HepG2 (cell line): Measurements from ENCODE around the gene CPLX3. TPM values are rescaled to one million over a fixed set of nuclear protein-coding genes. Genes with fewer than 3 reads are reported as not detected.

Experiments
- ATAC-seq: fragments of 200-7000 bp; cut with Tn5 transposase; 3 replicates; pipeline ENCODE4 v1.9.1; 2020; ENCODE audit warnings: mild to moderate bottlenecking, moderate library complexity
- BruUV-seq: library from RNA; stranded (reverse); fragments of 400-500 nt; replicated peaks from 2 replicates; lab custom pipeline; 2021; lab: Mats Ljungman, UMichigan
- CTCF ChIA-PET: fragments of 300-600 bp; formaldehyde crosslinking; extraction: SDS; loops from one replicate; lab custom pipeline; 2021; ENCODE audit warnings: low total read pairs, inconsistent platforms, low intra/inter-chr PET ratio; lab: Yijun Ruan, JAX
- POLR2A ChIA-PET: fragments of 350-600 bp; sonication (Branson Sonifier 250); formaldehyde crosslinking; loops from one replicate; lab custom pipeline; 2020; ENCODE audit warnings: antibody characterized with exemption, inconsistent platforms; lab: Yijun Ruan, JAX
- DNase-seq: peaks from one replicate; pipeline ENCODE4 v3.0.0-alpha.2; 2015; ENCODE audit warnings: low spot score
- FAIRE-seq: peaks from 3 replicates; lab custom pipeline; 2011; peaks lifted over from hg19 to GRCh38; lab: Jason Lieb, UNC
- H2AFZ ChIP-seq: one replicate; pipeline ENCODE4 v1.6.1; 2011; ENCODE audit warnings: low read length, inconsistent platforms
- H3K27ac ChIP-seq: fragments of 300-600 bp; 3 replicates; pipeline ENCODE4 v1.8.0; 2011; ENCODE audit warnings: mixed run types, mild to moderate bottlenecking, mixed read lengths, low read length, inconsistent platforms; ENCODE audit not compliant: insufficient read depth; ENCODE audit errors: extremely low read length
- H3K27me3 ChIP-seq, 2 experiments: fragments of 200-600 bp in 1 of 2; 2 replicates in 1 of 2; 3 replicates in 1 of 2; pipeline versions ENCODE4 v1.6.0 to v1.8.0; 2011; ENCODE audit warnings: low read length in 2 of 2, mild to moderate bottlenecking in 2 of 2, moderate library complexity in 2 of 2, inconsistent platforms in 1 of 2; ENCODE audit not compliant: insufficient read depth in 2 of 2, control insufficient read depth in 1 of 2
- H3K36me3 ChIP-seq, 2 experiments: fragments of 200-600 bp in 1 of 2; replicated peaks in 1 of 2; 2 replicates in 1 of 2; 3 replicates in 1 of 2; pipeline versions ENCODE4 v1.5.1 to v1.8.0; 2011; ENCODE audit warnings: low read length in 2 of 2, inconsistent platforms in 1 of 2; ENCODE audit not compliant: insufficient read depth in 2 of 2, control insufficient read depth in 1 of 2
- H3K4me1 ChIP-seq: 2 replicates; pipeline ENCODE4 v1.5.1; 2012; ENCODE audit warnings: low read length, inconsistent platforms; ENCODE audit not compliant: insufficient read depth
- H3K4me2 ChIP-seq: 2 replicates; pipeline ENCODE4 v1.6.0; 2011; ENCODE audit warnings: low read depth, low read length, inconsistent platforms
- H3K4me3 ChIP-seq, 3 experiments: fragments of 200-600 bp in 1 of 3; sonication (generic), shearing (Covaris generic) in 1 of 3; replicated peaks in 1 of 3; 2 replicates each; pipeline ENCODE4 v1.5.1; 2011 to 2016; ENCODE audit warnings: low read length in 3 of 3, inconsistent platforms in 2 of 3, low read depth in 2 of 3, mild to moderate bottlenecking in 2 of 3, control low read depth in 1 of 3, mixed read lengths in 1 of 3; ENCODE audit not compliant: insufficient read depth in 1 of 3
- H3K79me2 ChIP-seq: one replicate; pipeline ENCODE4 v1.6.1; 2011; ENCODE audit warnings: low read length, inconsistent platforms; ENCODE audit not compliant: insufficient read depth
- H3K9ac ChIP-seq: 2 replicates; pipeline ENCODE4 v1.6.0; 2011; ENCODE audit warnings: mild to moderate bottlenecking, low read depth, low read length, inconsistent platforms; ENCODE audit not compliant: insufficient read depth
- H3K9me3 ChIP-seq: 2 replicates; pipeline ENCODE4 v1.5.1; 2012; ENCODE audit warnings: mild to moderate bottlenecking, low read length
- H4K20me1 ChIP-seq: 2 replicates; pipeline ENCODE4 v1.6.0; 2011; ENCODE audit warnings: inconsistent platforms, mild to moderate bottlenecking, low read length, moderate library complexity; ENCODE audit not compliant: insufficient read depth
- CENPX ChIP-seq: sonication (generic); formaldehyde crosslinking; IDR thresholded peaks from 2 replicates; pipeline ENCODE4 v1.9.0; 2021; ENCODE audit warnings: mild to moderate bottlenecking, missing genetic modification reagents, moderate library complexity
- FOXK1 ChIP-seq: sonication (generic); formaldehyde crosslinking; IDR thresholded peaks from 2 replicates; pipeline ENCODE4 v1.4.0; 2020; ENCODE audit warnings: low read depth, missing genetic modification reagents, borderline replicate concordance
- FOXO1 ChIP-seq: sonication (generic); formaldehyde crosslinking; IDR thresholded peaks from 2 replicates; pipeline ENCODE4 v1.4.0; 2020; ENCODE audit warnings: missing genetic modification reagents
- GATA4 ChIP-seq: sonication (generic); IDR thresholded peaks from 2 replicates; pipeline ENCODE4 v1.6.1; 2016; ENCODE audit warnings: antibody characterized with exemption, low read depth, borderline replicate concordance
- GZF1 ChIP-seq: sonication (generic); formaldehyde crosslinking; IDR thresholded peaks from 2 replicates; pipeline ENCODE4 v1.5.1; 2020; ENCODE audit warnings: mild to moderate bottlenecking, missing genetic modification reagents
- JARID2 ChIP-seq: sonication (generic); formaldehyde crosslinking; IDR thresholded peaks from 2 replicates; pipeline ENCODE4 v1.8.1; 2023; ENCODE audit warnings: missing genetic modification reagents, inconsistent platforms; ENCODE audit not compliant: insufficient replicate concordance
- SALL2 ChIP-seq: sonication (generic); formaldehyde crosslinking; IDR thresholded peaks from 2 replicates; pipeline ENCODE4 v1.8.1; 2023; ENCODE audit warnings: mild to moderate bottlenecking, missing genetic modification reagents, inconsistent platforms
- SAP130 ChIP-seq: IDR thresholded peaks from 2 replicates; pipeline ENCODE4 v1.6.1; 2016; ENCODE audit warnings: low read depth
- SRSF9 ChIP-seq: fragments of 200-400 bp; formaldehyde crosslinking; IDR thresholded peaks from 2 replicates; pipeline ENCODE4 v1.6.1; 2018; ENCODE audit warnings: borderline replicate concordance, mild to moderate bottlenecking, low read depth, low read length; ENCODE audit not compliant: insufficient read depth, poor library complexity, severe bottlenecking
- TCF7 ChIP-seq: sonication (generic); IDR thresholded peaks from 2 replicates; pipeline ENCODE4 v1.6.1; 2016; ENCODE audit warnings: antibody characterized with exemption, low read depth
- ZNF660 ChIP-seq: sonication (generic); formaldehyde crosslinking; IDR thresholded peaks from 2 replicates; pipeline ENCODE4 v1.5.1; 2020; ENCODE audit warnings: mild to moderate bottlenecking, low read depth, missing genetic modification reagents, borderline replicate concordance
- ZNF850 ChIP-seq: sonication (generic); formaldehyde crosslinking; conservative IDR thresholded peaks from 2 replicates; pipeline ENCODE4 v1.9.0; 2021; ENCODE audit warnings: mild to moderate bottlenecking, missing genetic modification reagents
- WGBS: methylation state at CpG from one replicate; pipeline ENCODE4 v1.1.6; 2017; ENCODE audit warnings: low lambda C conversion rate; 5-methylcytosine and 5-hydroxymethylcytosine counted together
- in situ Hi-C: cut with HindIII; loops from 2 replicates; pipeline ENCODE4 v1.10.0; 2017; ENCODE audit warnings: low pct_unique_long_range_greater_than_20kb; ENCODE audit not compliant: extremely low pct_ligation_motif_present
- intact Hi-C: fragments of 100-400 bp; cut with micrococcal nuclease; formaldehyde crosslinking; loops from one replicate; pipeline ENCODE4 v1.10.0; 2022; ENCODE audit not compliant: unreplicated experiment
- polyA plus RNA-seq, 8 experiments: library from polyadenylated mRNA; depleted of rRNA in 3 of 8; stranded (reverse) in 7 of 8; unstranded in 1 of 8; fragments of >200 nt; fragmentation: Illumina TruSeq in 4 of 8; extraction: Trizol in 4 of 8; gene quantifications; 2 replicates each; pipeline versions ENCODE4 v1.2.1 to v1.2.3, GENCODE V29; 2011 to 2016; ENCODE audit warnings: low read depth in 4 of 8, missing spikeins in 1 of 8, mixed read lengths in 1 of 8; ENCODE audit not compliant: insufficient read depth in 1 of 8
- total RNA-seq, 5 experiments: library from RNA; depleted of rRNA; stranded (reverse); fragments of >200 nt; fragmentation: Illumina TruSeq; extraction: Trizol; gene quantifications; 2 replicates each; pipeline ENCODE4 v1.2.3, GENCODE V29; 2016; ENCODE audit warnings: low read depth in 1 of 5
- TF ChIP-seq, protein P1 (sequence below): sonication (generic); formaldehyde crosslinking; IDR thresholded peaks from 2 replicates; pipeline ENCODE4 v1.5.0; 2020; ENCODE audit warnings: missing genetic modification reagents
- TF ChIP-seq, protein P2 (sequence below): IDR thresholded peaks from 2 replicates; pipeline ENCODE4 v1.6.1; 2012; ENCODE audit warnings: low read length, improper control_type of control experiment
- TF ChIP-seq, protein P3 (sequence below): sonication (generic); formaldehyde crosslinking; IDR thresholded peaks from 2 replicates; pipeline ENCODE4 v1.4.0; 2020; ENCODE audit warnings: missing genetic modification reagents, borderline replicate concordance
- TF ChIP-seq, protein P4 (sequence below): sonication (generic); formaldehyde crosslinking; IDR thresholded peaks from 2 replicates; pipeline ENCODE4 v1.8.0; 2023; ENCODE audit warnings: mild to moderate bottlenecking, missing genetic modification reagents

Gene CPLX3
- total and polyA plus RNA-seq, 2 of the 13 experiments (the other 11 are each of a cell fraction or from before 2014, with no cell fraction given), result not detected

DNA sequence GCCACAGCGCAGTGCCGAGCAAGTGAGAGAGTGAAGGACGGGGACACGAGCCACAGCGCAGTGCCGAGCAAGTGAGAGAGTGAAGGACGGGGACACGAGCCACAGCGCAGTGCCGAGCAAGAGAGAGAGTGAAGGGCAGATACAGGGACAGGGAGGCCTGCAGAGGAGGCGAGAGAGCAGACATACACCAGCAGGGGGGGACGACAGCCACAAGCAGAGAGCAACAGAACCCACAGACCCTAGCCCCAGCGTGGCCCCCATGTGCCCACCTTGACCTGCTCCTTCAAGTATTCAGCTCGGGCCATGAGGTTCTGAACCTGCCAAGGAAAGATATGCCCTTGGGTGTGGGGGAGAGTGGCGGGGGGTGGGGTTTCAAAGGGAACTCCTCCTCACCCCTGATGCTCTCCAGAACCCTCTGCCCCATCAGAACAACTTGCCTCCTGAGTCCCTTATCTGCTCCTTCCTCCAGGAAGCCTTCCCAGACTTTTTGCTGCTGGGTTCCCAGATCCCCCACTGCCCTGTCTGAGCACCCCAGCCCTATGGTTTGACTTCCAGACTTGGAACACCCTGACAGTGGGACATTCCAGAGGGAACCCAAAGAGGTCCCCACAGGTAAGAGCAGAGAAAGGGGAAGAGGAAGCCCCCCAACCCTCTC is 11.2 kb downstream of the CPLX3 start (continued):
- TF ChIP-seq GZF1 (CRISPR knock-in tag), result no peak
- TF ChIP-seq JARID2, result no peak
- no peak for TF ChIP-seq SALL2 (CRISPR knock-in tag)
- no peak for TF ChIP-seq ZNF850 (CRISPR knock-in tag)
- TF ChIP-seq ZNF660, result no peak
- TF ChIP-seq TCF7, result no peak
- TF ChIP-seq, protein P1, sequence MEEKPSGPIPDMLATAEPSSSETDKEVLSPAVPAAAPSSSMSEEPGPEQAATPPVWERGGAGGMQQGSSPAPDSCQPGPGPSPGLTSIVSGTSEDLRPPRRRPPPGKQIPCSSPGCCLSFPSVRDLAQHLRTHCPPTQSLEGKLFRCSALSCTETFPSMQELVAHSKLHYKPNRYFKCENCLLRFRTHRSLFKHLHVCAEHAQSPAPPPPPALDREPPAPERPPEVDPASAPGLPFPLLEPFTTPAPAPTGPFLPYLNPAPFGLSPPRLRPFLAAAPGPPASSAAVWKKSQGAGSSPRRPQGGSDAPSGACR, result no peak
- TF ChIP-seq, protein P2, sequence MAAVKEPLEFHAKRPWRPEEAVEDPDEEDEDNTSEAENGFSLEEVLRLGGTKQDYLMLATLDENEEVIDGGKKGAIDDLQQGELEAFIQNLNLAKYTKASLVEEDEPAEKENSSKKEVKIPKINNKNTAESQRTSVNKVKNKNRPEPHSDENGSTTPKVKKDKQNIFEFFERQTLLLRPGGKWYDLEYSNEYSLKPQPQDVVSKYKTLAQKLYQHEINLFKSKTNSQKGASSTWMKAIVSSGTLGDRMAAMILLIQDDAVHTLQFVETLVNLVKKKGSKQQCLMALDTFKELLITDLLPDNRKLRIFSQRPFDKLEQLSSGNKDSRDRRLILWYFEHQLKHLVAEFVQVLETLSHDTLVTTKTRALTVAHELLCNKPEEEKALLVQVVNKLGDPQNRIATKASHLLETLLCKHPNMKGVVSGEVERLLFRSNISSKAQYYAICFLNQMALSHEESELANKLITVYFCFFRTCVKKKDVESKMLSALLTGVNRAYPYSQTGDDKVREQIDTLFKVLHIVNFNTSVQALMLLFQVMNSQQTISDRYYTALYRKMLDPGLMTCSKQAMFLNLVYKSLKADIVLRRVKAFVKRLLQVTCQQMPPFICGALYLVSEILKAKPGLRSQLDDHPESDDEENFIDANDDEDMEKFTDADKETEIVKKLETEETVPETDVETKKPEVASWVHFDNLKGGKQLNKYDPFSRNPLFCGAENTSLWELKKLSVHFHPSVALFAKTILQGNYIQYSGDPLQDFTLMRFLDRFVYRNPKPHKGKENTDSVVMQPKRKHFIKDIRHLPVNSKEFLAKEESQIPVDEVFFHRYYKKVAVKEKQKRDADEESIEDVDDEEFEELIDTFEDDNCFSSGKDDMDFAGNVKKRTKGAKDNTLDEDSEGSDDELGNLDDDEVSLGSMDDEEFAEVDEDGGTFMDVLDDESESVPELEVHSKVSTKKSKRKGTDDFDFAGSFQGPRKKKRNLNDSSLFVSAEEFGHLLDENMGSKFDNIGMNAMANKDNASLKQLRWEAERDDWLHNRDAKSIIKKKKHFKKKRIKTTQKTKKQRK, result no peak
- TF ChIP-seq, all 625 proteins: peak for 0

DNA sequence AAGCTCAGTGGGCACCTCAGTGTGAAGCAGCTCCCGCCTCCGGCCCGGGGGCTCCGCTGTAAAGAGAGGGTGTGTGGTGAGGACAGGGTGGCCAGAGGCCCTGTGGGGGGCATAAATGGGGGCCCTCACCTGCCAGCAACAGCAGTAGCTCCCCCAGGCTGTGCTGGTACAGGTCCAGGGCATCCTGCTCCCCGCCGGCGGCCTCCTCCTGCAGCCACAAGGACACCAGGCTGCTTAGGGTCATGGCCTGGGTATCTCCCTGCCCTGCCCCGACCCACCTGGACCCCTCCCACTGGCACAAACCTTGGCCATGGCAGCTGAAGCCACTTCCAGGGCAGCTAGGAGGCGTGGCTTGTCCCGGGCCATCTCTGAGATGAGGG is 11.7 kb downstream of the CPLX3 start:
- FAIRE-seq (no peak), ATAC-seq (no peak), DNase-seq (no peak)
- no peak overlapping the region for H3K9ac ChIP-seq
- no peak overlapping the region for H2AFZ ChIP-seq
- peaks cover 2 to 3% of the 10 kb centered on the region in 2 experiments; a peak in 1 of 5 replicates for H3K36me3 ChIP-seq
- H3K9me3 ChIP-seq, result no peaks in the 10 kb centered on the region
- no TSS peak for BruUV-seq
- H3K27me3 ChIP-seq, result no peaks in the 10 kb centered on the region
- intact Hi-C loops (no loop called here), in situ Hi-C loops (no loop called here)
- no peak overlapping the region for H3K4me3 ChIP-seq
- H4K20me1 ChIP-seq, result no peaks in the 10 kb centered on the region
- H3K79me2 ChIP-seq, result no peaks in the 10 kb centered on the region
- H3K4me1 ChIP-seq, result peaks cover 24% of the 10 kb centered on the region
- 97% methylated on average over 6 of the region's 10 CpGs for WGBS
- no peak overlapping the region for H3K4me2 ChIP-seq
- ChIA-PET POLR2A (no interaction called here), CTCF (interaction anchor here (1.2 kb wide), 1 partner anchor 112 kb away, joined by 4 read pairs; no protein-coding TSS in a partner anchor)
- H3K27ac ChIP-seq, result no peak overlapping the region
- TF ChIP-seq SRSF9 (no peak), CENPX (no peak), SAP130 (CRISPR knock-in tag) (no peak), FOXO1 (no peak), GATA4 (no peak), FOXK1 (CRISPR knock-in tag) (no peak)
- TF ChIP-seq, protein P3, sequence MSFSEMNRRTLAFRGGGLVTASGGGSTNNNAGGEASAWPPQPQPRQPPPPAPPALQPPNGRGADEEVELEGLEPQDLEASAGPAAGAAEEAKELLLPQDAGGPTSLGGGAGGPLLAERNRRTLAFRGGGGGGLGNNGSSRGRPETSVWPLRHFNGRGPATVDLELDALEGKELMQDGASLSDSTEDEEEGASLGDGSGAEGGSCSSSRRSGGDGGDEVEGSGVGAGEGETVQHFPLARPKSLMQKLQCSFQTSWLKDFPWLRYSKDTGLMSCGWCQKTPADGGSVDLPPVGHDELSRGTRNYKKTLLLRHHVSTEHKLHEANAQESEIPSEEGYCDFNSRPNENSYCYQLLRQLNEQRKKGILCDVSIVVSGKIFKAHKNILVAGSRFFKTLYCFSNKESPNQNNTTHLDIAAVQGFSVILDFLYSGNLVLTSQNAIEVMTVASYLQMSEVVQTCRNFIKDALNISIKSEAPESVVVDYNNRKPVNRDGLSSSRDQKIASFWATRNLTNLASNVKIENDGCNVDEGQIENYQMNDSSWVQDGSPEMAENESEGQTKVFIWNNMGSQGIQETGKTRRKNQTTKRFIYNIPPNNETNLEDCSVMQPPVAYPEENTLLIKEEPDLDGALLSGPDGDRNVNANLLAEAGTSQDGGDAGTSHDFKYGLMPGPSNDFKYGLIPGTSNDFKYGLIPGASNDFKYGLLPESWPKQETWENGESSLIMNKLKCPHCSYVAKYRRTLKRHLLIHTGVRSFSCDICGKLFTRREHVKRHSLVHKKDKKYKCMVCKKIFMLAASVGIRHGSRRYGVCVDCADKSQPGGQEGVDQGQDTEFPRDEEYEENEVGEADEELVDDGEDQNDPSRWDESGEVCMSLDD (CRISPR knock-in tag), result no peak
- TF ChIP-seq, protein P4, sequence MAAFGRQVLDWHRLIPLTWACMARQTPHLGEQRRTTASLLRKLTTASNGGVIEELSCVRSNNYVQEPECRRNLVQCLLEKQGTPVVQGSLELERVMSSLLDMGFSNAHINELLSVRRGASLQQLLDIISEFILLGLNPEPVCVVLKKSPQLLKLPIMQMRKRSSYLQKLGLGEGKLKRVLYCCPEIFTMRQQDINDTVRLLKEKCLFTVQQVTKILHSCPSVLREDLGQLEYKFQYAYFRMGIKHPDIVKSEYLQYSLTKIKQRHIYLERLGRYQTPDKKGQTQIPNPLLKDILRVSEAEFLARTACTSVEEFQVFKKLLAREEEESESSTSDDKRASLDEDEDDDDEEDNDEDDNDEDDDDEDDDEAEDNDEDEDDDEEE, result no peak
